Measurements from ENCODE around the gene ZNF385B.

ZNF385B gene

DNA sequence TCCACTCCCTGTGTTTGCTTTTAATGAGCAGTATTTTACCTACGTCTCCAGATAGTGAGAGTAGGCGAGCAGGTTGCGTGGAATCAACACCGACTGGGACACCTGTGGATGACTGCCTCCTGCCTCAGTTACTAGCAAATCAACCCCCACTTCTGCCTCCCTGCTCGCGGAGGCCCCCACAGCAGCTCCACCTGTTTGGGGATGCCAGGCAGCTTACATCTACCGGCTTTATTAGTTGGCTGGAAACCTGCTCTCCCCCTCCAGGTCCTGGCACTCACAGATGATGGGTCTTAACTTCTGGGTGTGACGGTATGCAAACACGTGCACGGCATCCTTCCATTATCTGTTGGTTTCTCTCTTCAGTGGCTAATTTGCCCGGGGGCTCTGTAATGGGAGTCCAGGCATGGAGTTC, 432.3 kb downstream of the ZNF385B start:
- H3K4me3 ChIP-seq (ENCODE audit: low read depth, low read length), result no peak overlapping the region

DNA sequence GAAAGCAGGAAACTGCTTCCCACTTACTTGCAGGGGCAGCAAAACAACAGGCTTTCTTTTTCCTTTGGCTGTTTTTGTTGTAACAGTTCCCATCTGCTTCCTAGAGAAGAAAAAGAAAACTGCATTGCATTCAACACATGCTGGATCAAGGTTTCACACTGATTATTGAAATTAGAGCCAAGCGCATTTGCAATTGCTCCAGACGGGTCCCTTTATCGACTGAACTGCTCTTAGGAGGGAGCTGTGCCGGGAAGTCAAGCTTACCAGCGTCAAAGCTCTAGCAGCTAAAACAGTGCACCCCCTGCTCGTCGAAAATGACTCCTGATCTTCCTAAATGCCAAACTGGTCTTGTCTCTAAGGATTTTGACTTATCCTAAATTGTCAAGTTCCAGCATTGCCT, 432.8 kb downstream of the ZNF385B start:
- no peak overlapping the region for H3K4me3 ChIP-seq (ENCODE audit: low read depth, low read length)
- TF ChIP-seq, protein P1, sequence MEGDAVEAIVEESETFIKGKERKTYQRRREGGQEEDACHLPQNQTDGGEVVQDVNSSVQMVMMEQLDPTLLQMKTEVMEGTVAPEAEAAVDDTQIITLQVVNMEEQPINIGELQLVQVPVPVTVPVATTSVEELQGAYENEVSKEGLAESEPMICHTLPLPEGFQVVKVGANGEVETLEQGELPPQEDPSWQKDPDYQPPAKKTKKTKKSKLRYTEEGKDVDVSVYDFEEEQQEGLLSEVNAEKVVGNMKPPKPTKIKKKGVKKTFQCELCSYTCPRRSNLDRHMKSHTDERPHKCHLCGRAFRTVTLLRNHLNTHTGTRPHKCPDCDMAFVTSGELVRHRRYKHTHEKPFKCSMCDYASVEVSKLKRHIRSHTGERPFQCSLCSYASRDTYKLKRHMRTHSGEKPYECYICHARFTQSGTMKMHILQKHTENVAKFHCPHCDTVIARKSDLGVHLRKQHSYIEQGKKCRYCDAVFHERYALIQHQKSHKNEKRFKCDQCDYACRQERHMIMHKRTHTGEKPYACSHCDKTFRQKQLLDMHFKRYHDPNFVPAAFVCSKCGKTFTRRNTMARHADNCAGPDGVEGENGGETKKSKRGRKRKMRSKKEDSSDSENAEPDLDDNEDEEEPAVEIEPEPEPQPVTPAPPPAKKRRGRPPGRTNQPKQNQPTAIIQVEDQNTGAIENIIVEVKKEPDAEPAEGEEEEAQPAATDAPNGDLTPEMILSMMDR (IDR thresholded peaks at IDR 0.05; ENCODE audit: low read depth, low read length), result no peak

More for the DNA sequence above, 432.3 kb downstream of the ZNF385B start:
- TF ChIP-seq, protein P1 (IDR thresholded peaks at IDR 0.05; ENCODE audit: low read depth, low read length), result no peak

DNA sequence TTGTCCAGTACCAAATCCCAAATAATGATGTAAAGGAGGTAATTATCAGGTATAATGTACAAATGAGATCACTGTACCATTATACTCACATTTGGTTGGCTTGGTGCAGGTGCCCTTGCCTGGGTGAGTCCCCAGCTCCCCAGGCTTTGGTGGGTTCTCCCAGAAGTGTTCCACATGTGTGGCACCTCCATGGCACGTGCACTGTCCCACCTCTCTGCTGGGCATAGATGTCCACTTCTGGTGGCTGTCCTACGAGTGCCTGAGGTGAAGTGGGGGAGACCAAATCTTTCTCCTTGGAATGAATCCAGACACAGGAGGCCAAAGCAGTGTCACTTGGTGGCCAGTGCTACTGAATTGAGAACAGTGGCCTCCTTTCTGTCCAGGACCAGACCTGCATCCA, 434.3 kb downstream of the ZNF385B start:
- TF ChIP-seq, protein P1 (IDR thresholded peaks at IDR 0.05; ENCODE audit: low read depth, low read length), result no peak
- no peak overlapping the region for H3K4me3 ChIP-seq (ENCODE audit: low read depth, low read length)

DNA sequence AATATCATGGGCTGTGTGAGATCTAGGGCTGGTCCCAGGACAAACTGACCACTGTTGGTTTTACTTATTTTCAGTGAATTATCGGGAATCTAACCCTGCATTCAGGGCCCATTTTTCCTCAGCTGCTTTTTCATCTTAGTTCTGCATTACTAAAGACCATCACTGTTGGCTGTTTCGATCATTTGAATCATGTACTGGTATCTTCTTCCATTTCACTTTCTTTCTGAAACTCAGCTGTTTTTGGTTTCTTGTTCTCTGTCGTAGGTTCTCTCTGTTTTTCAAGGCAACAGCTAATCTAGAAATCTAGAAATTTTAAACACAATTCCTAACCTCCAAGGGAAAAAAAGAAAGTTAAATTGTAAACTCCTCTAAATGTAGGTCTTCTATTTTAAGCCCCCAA, 436.8 kb downstream of the ZNF385B start:
- TF ChIP-seq, protein P1 (IDR thresholded peaks at IDR 0.05; ENCODE audit: low read depth, low read length), result no peak
- no peak overlapping the region for H3K4me3 ChIP-seq (ENCODE audit: low read depth, low read length)

DNA sequence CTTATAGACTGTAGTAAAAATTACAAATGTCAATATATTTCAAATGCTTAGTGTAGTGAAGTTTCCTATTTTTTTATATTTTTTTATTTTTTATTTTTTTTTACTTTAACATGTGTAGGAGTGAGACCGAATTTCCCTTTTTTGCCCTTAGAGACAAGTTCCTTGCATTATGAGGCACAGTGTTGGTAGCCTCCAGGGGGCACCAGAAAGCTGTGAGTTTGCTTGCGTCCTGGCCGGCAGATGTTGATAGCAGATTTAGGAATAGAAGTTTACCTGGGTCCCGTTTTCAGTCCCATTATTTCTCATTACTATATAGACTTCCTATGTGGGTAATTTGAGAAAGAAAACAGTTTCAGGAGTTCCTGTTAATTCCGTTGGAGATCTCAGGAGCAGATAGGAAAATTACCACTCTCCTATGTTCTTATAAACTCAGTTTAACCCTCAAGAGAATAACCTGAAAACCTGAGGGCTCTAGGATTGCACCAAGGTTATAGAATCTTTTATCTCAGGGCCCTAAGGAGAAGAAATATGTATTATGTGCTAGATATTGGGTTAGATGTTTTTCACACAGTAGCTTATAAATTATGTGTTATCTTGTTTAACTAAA, 439.3 kb downstream of the ZNF385B start:
- TF ChIP-seq, protein P1 (IDR thresholded peaks at IDR 0.05; ENCODE audit: low read depth, low read length), result peak; percentile 77
- H3K4me3 ChIP-seq (ENCODE audit: low read depth, low read length), result no peak overlapping the region

DNA sequence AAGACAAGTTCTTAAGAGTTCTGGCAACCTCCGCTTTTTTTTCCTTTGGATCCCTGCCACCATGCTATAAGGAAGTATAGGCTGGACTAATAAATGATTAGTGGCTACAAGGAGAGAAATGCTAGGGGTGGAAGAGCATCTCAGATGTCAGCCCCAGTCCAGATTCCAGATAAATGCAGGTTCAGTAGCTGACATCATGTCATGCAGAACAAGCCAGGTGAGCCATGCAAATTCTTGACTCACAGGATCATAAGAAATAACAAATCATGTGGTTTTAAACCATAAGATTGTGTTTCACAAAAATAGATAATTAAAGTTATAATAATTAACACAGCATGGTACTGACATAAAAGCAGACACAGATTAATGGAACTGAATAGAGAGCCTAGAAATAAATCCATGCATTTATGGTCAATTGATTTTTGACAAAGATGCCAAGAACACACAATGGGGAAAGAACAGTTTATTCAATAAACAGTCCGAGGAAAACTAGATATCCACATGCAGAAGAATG, 443.9 kb downstream of the ZNF385B start:
- TF ChIP-seq, protein P1 (IDR thresholded peaks at IDR 0.05; ENCODE audit: low read depth, low read length), result no peak
- H3K4me3 ChIP-seq (ENCODE audit: low read depth, low read length), result no peak overlapping the region

DNA sequence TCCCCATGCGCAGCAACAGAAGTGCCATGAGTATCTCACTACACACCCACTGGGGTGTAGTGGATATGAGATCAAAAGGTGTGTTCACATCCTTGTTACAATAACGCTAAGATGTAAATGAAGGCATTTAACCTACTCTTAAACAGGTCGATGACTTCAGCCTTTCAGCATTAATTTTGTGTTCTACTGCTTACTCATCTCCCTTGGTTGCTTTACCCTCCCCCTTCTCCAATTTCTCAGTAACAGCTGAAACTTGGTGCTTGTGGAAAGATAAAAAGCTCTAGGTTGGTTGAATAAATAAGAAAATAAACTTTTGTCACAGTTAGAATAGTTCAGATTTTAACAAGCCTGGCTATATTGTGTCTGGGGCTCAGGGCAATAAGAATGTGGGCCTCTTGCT, 449.3 kb downstream of the ZNF385B start:
- TF ChIP-seq, protein P1 (IDR thresholded peaks at IDR 0.05; ENCODE audit: low read depth, low read length), result no peak
- H3K4me3 ChIP-seq (ENCODE audit: low read depth, low read length), result no peak overlapping the region
